ENCODE results near the gene VAV2. TPM values are rescaled to one million over a fixed set of nuclear protein-coding genes. Genes with fewer than 3 reads are reported as not detected.

VAV2 gene
- total RNA-seq, 1 donor from 2014 or later, result 47.0 TPM

DNA sequence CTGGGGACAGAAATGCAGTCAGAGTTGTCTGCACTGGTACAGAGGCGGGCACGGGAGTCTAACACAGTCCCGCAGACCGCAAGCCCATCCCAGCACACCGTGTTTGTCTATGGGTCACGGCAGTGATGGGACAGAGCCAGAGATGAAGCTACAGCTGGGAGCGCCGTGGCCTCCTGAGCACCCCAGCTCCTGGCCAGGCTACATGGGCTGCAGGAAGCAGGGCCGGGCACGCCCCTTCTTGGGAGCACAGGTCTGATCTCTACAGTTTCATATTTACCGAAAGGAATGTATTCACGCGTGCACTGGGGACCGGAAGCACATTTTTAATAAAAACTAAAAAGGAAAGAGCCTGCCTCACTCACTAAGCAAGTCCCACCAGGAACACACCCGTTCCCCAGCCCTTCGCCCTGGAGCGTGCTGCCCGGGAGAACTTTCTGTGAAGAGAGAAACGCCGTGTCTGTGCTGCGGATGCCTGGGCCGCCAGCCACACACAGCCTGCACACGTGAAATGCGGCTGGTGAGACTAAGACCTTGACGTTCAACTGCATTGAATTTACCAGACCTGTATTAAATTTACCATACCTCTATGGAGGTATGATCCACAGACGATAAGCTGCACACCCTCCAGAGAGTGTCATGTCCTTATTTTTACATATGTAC is 81.1 kb downstream of the VAV2 start:
- Mint-ChIP-seq H3K27ac (ENCODE audit: unreplicated experiment) (peak overlapping the region; percentile 35), H3K4me1 (peaks cover 54% of the 10 kb centered on the region), H3K4me3 (no peak overlapping the region), H3K27me3 (ENCODE audit: low read depth) (no peaks in the 10 kb centered on the region), H3K36me3 (ENCODE audit: low read depth) (no peaks in the 10 kb centered on the region), H3K9me3 (no peaks in the 10 kb centered on the region)
- TF ChIP-seq CTCF (conservative IDR thresholded peaks at IDR 0.05), result no peak
- no peak for DNase-seq (ENCODE audit: low read depth, low spot score)

DNA sequence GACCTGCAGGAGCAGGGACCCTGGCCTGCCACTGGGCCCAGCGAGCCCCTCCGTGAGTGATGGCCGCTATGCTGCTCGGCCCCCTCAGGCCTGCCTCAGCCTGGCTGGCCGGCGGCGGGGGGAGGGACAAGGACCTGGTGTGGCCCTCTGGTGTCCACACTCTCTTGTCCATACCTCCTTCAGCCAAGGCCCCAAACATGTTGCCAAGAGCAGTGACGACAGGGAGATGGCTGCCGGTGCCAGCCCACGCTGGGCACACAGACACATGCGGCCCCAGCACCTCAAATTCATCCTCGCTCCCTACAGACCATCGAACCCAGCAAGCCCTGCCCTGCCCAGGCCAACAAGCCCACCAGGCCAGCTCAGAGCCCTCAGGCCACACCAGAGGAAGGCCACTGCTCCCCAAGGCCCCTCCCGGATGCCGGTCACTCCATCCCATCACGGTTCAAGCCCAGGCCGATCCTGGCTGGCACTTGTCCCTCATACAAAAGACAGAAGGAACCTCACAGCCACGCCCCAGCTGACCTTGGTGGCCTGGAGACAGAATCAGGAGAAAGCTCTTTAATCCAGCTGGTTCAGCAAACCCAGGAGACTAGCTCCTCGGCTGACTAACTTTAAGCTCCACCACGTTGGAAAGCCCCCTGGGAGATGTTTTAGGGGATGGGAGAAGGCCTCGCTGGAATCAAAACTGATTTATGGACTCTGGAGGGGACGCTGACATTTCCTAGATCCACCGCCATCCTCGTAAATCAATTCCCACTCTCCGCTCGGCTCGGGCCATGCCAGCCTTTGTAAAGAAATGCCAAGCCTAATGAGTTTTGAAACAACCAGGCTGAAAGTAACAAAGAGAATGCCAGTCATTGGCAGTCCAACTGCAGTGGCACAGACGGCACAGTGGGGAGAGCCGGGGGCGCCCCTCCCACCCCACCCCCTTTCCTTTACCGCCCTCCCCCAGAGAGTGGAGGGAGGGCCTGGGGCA is 84.9 kb downstream of the VAV2 start:
- no peaks in the 10 kb centered on the region for H3K36me3 Mint-ChIP-seq (ENCODE audit: low read depth)
- peaks cover 29% of the 10 kb centered on the region for H3K4me1 Mint-ChIP-seq
- H3K9me3 Mint-ChIP-seq, result no peaks in the 10 kb centered on the region
- no peak for DNase-seq (ENCODE audit: low read depth, low spot score)
- no peak for TF ChIP-seq CTCF (conservative IDR thresholded peaks at IDR 0.05)
- H3K27me3 Mint-ChIP-seq (ENCODE audit: low read depth), result no peaks in the 10 kb centered on the region
- H3K27ac Mint-ChIP-seq (ENCODE audit: unreplicated experiment), result no peak overlapping the region
- H3K4me3 Mint-ChIP-seq, result no peak overlapping the region

DNA sequence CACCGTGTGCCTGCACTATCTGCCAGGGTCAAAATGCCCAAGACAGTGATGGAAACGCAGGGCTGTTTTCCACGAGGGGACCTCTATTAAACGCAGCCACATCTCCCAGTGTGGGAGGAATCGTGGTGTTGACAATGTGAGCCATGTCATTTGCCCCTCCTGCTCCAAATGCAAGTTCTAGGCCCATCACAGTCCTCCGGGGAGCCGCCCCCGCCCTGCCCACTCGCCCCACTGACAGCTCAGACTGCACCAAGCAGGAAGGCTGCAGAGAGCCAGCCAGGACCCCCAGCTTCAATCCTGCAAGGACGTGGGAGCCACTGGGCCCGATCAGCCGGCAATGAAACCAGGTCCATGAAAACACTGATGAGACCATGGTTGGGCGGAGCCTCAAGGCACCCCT is 85.9 kb downstream of the VAV2 start:
- H3K4me3 Mint-ChIP-seq, result no peak overlapping the region
- no peaks in the 10 kb centered on the region for H3K36me3 Mint-ChIP-seq (ENCODE audit: low read depth)
- H3K9me3 Mint-ChIP-seq, result no peaks in the 10 kb centered on the region
- TF ChIP-seq CTCF (conservative IDR thresholded peaks at IDR 0.05), result no peak
- DNase-seq (ENCODE audit: low read depth, low spot score), result no peak
- H3K4me1 Mint-ChIP-seq, result peaks cover 24% of the 10 kb centered on the region
- no peak overlapping the region for H3K27ac Mint-ChIP-seq (ENCODE audit: unreplicated experiment)
- H3K27me3 Mint-ChIP-seq (ENCODE audit: low read depth), result no peaks in the 10 kb centered on the region

GRCh38 chr9:133905493-133905892 is 86.6 kb downstream of the VAV2 start:
- TF ChIP-seq CTCF (conservative IDR thresholded peaks at IDR 0.05), result no peak
- Mint-ChIP-seq H3K27ac (ENCODE audit: unreplicated experiment) (no peak overlapping the region), H3K4me3 (no peak overlapping the region), H3K4me1 (peaks cover 19% of the 10 kb centered on the region), H3K27me3 (ENCODE audit: low read depth) (no peaks in the 10 kb centered on the region), H3K36me3 (ENCODE audit: low read depth) (no peaks in the 10 kb centered on the region), H3K9me3 (no peaks in the 10 kb centered on the region)
- no peak for DNase-seq (ENCODE audit: low read depth, low spot score)

DNA sequence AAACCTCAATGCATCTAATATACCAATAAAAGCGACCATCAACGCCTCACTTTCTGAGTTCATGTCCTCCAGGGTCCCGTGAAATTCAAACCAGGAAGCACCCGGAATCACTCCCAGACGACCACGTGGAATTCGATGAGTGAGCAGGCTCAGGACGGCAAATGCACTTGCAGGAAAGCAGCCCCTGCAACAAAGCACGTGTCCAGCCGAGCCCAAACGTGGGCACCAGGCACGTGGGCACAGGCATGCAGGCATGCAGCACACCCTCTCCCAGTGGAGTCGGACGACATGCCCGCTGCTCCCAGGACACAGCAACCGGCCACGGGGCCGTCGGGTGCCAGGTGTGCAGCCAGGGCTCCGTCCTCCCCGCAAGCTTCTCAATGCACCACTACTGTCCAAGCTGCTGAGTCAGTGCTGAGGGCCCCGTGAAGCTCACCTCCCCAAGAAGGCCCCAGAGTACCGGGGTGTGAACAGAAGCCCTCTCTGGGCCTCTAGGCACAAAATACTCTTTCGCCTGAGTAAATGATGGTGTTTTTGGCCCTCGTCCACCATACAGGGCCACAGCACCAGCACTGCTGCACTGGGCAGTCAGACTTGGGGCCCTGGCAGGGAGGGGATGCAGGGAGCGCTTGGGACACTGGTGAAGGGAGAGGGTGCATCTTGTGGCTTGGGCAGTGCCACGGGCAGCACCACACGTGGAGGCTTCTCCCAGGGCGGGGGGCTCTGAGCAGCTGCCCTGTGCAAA is 87.6 kb downstream of the VAV2 start:
- Mint-ChIP-seq H3K36me3 (ENCODE audit: low read depth) (no peaks in the 10 kb centered on the region), H3K9me3 (no peaks in the 10 kb centered on the region), H3K27ac (ENCODE audit: unreplicated experiment) (peak overlapping the region; percentile 57), H3K4me1 (peaks cover 14% of the 10 kb centered on the region), H3K4me3 (no peak overlapping the region), H3K27me3 (ENCODE audit: low read depth) (no peaks in the 10 kb centered on the region)
- no peak for DNase-seq (ENCODE audit: low read depth, low spot score)
- TF ChIP-seq CTCF (conservative IDR thresholded peaks at IDR 0.05), result no peak
